ENCODE measurements around the gene GCK. TPM values are rescaled to one million over a fixed set of nuclear protein-coding genes. Genes with fewer than 3 reads are reported as not detected.

Gene GCK
- total RNA-seq, 1 donor, result 0.27 TPM

DNA sequence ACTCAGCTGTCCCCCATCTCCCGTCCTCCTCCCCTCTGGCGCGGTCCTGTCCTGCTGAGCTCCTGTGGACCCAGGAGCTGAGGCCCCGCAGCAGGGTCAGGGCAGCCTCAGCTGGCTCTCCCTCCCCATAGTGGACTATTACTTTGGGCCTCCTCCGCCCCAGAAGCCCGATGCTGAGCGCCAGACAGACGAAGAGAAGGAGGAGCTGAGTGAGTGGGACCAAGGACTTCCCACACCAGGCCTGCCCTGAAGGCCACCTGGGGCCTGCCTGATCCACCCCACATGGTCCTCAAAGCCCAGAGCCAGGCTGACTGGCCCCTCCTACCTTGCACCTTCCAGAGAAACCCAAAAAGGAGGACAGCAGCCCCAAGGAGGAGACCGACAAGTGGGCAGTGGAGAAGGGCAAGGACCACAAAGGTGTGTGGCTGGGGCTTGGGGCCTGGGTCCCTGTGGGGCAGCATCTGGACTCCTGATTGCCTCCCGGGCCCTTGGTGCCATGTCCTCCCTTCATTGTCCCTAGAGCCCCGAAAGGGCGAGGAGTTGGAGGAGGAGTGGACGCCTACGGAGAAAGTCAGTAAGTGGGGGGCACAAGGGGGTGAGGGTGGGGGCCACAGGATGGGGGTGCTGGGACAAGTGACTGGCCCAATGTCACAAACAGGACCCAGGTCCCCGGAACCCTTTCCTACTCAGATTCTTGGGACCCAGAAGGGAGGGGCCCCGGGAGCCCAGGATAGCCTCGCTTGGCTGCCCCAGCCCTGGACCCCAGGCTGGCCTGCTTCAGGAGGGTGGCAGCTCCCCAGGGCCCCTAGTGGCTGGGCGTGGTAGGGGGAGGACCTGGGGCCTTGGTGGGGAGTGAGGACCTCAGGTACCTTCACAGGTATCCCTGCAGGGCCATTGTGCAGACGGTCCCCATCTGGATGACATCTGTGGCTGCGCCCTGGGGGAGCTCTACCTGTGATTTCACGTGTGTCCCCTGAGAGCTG lies 80.2 kb downstream of the GCK start:
- no peak for DNase-seq (ENCODE audit: low read depth in 2 of 3, low spot score in 2 of 3)

DNA sequence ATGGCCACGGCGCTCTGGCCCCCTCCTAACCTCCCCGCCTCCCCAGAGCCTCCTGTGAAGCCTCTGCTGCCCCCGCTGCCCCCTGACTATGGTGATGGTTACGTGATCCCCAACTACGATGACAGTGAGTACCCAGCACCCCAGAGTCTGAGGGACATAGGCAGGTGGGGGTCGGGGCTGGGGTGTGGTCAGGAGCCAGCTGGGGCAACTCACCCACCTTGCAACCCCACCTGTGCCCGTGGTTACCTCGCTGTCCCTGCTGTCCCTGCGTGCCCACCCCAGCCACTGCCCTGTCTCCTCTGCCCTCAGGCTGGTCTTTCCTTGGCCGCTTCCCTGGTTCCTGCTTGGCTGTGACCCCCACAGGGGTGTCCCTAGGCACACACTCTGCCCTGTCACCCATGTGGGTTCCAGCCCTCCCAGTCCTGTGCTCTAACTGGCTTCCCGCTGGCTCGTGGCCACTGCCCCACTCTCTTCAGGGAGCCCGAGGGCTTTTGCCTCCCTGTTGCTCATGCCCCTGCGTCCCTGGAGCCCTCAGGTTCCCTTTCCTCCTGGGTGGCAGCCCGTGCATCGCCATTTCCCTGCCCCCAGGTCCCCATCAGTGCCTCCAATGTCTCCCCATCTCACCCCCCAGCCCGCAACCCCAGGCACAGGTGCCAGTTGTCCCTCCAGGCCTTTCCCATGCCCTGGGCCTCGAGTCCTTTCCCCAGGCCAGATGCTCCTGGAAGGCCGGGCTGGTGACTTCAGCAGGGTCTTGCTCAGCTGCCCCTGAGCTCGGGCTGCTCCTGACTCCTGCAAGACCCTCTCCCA lies 81.1 kb downstream of the GCK start:
- DNase-seq (ENCODE audit: low read depth in 2 of 3, low spot score in 2 of 3), result no peak

DNA sequence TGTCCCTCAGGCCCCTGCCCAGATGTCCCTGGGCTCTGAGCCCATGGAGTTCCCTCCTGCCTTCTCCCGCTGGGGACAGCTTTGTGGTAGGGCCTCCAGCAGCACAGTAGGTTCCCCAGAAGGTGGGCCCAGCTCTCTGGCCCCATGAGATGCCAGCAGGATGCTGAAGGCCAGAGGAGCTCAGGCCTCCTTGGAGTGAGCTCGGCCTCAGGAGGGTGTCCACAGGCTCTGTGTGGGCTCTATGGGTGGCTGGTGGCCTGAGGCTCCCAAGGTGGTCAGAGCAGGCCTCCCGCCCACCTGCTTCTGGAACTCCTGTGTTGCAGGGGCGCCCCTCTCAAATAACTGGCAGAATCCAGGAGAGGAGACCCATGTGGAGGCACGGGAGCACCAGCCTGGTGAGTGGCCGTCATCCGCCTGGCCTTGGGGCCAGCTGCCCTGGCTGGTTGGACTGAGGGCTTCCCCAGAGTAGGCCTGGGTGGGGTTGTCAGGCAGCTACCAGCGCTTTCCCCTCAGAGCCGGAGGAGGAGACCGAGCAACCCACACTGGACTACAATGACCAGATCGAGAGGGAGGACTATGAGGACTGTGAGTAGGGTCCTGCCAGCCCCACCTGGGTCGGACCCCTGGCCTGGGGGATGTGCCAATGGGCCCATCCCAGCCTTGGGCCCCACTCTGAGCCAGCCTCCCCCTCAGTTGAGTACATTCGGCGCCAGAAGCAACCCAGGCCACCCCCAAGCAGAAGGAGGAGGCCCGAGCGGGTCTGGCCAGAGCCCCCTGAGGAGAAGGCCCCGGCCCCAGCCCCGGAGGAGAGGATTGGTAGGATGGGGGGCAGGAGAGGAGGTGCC lies 81.9 kb downstream of the GCK start:
- DNase-seq (ENCODE audit: low read depth in 2 of 3, low spot score in 2 of 3), result no peak

DNA sequence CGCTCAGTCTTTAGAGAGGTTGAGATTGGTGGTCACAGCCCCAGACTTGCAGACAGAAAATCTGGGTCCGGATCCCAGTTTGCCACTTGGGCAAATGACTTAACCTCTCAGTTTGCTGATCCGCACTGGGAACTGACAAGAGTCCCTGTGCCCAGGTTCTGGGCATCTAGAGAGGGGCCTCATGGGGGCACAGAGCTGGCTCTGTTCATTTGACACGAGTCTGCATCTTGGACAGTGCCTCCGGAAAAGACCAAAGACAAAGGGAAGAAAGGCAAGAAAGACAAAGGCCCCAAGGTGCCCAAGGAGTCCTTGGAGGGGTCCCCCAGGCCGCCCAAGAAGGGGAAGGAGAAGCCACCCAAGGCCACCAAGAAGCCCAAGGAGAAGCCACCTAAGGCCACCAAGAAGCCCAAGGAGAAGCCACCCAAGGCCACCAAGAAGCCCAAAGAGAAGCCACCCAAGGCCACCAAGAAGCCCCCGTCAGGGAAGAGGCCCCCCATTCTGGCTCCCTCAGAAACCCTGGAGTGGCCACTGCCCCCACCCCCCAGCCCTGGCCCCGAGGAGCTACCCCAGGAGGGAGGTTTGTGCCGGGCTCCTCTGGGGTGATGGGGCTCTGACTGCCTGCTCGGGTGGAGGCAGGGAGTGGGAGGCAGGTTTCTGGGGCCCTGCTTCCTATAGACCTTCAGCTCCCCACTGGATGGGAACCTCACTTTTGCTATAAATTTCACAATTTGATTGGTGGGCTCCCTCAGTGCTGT lies 82.8 kb downstream of the GCK start:
- DNase-seq (ENCODE audit: low read depth in 2 of 3, low spot score in 2 of 3), result no peak

DNA sequence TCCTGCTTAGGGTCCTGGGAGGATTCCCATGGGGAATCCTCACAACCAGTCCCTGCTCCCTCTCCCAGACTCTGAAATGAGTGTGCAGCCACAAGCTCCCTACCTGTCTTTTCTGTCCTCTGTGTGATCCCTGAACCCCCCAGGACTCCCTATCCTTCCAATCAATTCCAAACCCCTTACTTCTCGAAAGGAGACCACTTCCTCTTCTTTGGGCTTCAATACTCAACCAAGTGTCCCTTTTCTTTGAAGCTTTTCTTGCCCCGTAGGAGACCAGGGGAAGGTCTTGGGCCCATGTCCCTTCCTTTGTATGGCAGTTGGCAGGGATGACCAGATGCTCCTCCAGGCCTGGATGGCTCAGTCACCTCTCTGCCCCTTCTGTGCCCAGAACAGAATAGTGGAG lies 83.4 kb downstream of the GCK start:
- no peak for DNase-seq (ENCODE audit: low read depth in 2 of 3, low spot score in 2 of 3)

DNA sequence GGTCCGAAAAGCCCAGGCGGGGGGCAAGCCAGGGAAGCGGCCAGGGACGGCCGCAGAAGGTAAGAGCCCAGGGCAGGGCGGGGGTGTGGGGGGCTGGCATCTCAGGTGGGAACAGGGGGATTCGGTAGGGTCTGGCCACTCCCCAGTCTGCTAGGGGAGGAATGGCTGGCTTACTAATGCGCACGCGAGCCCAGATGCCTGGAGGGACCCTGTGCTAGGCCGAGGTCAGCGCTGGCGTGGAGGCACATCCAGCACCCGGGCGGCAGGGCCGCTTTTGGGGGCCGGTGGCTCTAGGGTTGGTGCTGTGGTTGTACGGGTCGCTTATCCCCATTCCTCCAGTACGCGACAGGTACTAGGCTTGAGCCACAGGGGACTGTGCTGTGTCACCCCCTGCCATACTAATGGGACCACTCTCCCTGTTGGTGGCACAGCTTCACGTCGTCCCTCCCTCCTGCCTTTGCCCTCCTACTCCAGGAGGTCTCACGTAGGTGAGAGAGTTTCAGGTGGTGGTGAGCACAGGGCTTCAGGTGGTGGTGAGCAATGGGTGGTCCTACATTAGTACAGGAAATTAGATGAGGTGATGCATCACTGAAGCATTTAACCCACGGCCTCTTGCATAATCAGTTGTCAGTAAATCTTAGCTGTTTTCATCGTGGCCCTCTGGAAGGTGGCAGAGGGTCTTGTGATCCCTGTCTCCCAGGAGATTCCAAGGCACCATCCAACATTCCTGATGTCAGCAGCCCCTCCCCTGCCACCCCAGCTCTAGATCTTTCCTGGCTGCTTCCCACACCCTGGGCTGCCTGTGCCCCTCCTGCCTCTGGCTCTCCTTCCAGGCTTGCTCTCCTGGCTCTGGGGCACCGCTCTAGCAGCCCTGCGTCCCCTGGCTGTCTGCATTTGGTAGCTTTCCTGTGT lies 84.1 kb downstream of the GCK start:
- DNase-seq (ENCODE audit: low read depth in 2 of 3, low spot score in 2 of 3), result no peak

DNA sequence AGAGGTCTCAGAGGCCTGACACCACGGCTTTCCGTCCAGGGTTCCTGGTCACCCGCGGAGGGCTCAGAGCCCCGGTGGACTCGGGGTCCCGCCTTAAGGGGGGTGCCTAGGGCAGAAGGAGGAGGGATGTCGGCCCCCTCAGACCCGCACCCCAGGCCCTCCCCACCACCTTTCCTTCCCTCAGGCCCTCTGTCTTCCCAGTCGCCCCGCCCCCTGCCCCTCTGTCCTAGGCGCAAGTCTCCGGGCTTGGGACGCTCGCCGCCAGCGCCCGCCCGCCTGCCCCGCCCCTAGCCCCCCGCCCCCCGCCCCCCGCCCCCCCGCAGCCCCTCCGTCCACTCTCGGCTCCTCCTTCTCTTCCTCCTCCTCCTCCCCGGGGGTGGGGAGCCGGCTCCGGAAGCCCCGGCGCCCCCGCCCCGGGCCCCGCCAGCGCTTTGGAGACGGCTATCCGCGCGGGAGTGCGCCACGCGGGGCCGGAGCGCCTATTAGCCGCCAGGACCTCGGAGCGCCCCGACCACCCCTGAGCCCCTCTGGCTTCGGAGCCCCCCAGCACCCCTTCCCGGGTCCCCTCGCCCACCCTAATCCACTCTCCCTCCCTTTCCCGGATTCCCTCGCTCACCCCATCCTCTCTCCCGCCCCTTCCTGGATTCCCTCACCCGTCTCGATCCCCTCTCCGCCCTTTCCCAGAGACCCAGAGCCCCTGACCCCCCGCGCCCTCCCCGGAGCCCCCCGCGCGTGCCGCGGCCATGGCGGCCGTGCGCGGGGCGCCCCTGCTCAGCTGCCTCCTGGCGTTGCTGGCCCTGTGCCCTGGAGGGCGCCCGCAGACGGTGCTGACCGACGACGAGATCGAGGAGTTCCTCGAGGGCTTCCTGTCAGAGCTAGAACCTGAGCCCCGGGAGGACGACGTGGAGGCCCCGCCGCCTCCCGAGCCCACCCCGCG lies 85.0 kb downstream of the GCK start, which contains the start of gene AEBP1:
TSS of gene AEBP1 (plus strand) at position 423 of the 937 bp plus-strand sequence. CDS start at position 744, 321 bp downstream.
- DNase-seq (ENCODE audit: low read depth in 2 of 3, low spot score in 2 of 3), result peak in 2 of 3 donors; percentile 48 to 51

DNA sequence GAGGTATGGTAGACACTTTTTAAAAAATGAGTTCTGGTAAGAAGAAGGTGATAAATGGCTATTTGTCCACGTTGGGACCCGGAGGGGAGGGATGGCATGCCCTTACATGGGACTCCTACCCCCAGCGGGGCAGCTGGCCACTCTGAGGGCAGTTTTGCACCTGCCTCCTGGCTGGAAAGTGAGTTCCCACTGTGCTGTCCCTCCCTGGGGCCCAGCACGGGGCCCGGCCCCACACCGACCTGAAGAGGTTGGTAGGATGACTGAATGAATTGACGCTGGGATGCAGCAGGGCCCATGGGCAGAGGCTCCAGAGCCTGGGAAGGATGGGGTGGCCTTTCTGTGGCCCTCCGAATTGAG lies 85.7 kb downstream of the GCK start:
- DNase-seq (ENCODE audit: low read depth in 2 of 3, low spot score in 2 of 3), result no peak

DNA sequence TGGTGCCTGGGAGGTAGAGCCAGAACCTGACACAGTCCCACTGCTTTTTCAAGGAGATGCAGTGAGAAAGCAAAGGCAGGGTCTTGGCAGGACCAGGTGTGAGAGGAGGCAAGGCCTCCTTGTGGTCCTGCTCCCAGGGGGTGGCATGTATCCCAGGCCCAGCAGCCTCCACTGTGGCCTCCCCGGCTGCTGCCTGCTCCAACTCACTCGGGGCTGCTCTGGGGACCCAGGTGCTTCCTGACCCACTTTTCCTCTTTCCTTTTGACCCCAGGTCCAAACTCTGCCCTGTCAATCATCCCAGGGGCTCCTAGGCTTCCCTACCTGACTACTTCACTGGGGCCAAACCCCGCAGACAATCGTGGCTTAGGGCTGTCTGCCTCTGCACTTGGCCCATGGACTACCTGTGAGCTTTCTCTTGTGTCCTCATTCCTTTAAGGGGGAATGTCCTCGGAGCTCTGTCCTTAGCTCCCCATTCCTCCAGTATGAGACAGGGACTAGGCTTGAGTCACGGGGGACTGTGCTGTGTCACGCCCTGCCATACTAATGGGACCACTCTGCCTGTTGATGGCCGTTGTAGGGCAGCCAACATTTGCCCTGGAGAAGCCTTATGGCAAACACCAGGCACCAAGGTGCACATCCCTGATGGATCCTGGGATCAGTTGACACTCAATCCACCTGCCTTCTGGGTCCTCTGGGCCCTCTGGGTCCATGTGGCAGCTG lies 86.2 kb downstream of the GCK start:
- no peak for DNase-seq (ENCODE audit: low read depth in 2 of 3, low spot score in 2 of 3)

DNA sequence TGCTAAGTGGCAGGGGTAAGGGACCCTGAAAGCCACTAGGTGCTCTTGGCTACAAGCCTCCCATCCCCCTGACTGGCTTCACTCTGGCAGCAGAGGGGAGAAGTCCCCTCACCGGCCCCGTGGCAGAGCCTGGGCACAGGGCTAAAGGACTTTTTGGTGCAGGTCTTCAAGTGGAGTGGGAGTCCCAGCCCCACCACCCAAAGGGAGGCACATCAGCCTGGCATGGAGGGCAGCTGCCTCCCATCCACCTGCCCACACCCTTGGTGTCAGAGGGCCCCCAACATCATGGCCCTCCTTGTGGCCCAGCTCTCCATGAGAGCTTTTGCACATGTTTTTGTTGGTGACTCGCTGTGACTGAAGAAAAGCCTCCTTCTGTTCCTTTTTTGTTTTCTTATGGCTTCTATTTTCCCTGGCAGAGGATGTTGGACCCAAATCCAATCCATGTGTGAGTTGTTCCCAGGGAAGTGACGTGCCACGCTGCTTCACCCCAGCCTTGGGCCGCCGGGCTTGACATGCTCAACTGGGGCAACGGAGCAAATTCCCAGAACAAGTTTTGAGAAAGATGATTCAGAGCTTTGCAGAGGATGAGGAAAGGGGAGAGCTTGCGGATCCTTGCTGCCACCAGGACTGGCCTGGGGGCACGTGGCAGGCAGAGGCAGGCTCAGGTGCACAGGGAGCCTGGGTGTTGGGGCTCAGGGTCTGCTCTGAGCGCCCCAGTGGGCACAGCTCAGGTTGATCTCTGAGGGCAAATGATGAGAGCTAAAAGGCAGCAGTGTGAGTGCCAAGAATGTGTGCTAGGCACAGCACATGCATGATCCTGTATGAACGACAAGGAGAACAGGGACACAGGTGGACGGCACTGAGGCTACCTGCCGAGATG lies 87.0 kb downstream of the GCK start:
- DNase-seq (ENCODE audit: low read depth in 2 of 3, low spot score in 2 of 3), result no peak

DNA sequence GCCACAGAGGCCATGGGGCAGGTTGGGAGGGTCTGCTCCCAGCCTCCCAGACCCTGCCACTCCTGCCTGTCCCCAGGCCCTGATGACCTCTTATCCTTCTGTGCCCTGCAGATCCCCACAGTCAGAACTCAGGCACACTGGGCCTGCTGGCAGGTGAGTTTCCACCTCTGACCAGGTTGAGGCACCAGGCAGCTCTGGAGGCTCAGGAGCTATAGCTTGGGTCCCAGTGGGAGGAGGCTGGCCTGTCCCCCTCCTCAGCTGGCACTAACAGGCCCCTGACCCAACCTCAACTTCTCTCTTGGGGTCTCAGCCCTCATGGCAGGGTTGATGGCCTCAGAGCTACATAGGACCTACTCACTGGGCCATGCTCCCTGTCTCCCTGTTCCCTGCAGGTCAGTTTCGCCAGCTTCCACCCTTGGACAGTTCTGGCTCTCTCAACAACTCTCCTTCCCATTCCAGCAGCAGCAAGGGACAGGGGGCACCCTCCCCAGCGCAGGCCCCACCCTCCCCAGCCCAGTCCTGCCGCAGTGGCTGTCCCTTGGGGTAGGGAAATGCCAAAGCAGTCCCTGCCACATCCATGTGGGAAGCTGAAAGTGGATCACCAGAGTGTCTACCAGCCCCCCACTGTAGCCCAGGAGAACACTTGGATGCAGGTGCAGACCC lies 87.8 kb downstream of the GCK start:
- DNase-seq (ENCODE audit: low read depth in 2 of 3, low spot score in 2 of 3), result no peak

DNA sequence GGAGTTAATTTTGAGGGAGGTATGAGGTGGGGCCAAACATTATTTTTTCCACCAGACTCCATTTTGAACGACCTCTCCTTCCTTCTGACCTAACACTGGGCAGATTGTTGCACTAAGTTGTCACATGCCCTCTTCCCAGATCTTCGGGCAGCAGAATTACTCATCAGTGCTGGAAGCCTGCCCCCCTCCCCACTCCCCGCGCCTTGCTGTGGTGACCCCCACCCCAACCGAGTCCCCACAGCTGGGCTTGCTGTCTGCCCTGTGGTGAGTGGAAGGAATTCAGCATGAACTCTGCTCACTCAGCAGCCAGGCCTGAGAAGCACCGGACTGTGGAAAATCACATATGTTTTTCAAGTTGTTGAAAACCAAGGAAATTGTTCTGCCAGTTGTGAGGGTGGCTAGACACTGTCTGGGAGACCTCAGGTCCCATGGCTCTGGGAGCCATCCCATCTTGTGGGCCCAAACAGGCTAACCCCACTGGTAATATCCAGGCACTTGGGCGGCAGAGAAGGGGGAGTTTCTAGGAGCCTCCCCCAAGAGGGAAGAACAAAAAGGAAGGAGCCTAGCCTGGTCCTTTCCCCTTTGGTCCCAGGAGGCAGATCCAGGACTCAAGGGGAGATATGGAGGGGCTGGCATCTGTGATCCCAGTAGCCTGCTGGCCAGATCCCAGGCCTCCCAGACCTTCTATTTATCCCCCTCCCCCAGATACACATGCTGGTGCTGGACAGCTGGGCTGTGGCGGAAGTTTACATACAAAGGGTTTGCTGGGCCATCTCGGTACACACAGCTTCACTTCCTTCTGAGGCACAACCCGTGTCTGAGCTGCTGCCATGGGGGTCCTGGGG lies 88.6 kb downstream of the GCK start:
- no peak for DNase-seq (ENCODE audit: low read depth in 2 of 3, low spot score in 2 of 3)

DNA sequence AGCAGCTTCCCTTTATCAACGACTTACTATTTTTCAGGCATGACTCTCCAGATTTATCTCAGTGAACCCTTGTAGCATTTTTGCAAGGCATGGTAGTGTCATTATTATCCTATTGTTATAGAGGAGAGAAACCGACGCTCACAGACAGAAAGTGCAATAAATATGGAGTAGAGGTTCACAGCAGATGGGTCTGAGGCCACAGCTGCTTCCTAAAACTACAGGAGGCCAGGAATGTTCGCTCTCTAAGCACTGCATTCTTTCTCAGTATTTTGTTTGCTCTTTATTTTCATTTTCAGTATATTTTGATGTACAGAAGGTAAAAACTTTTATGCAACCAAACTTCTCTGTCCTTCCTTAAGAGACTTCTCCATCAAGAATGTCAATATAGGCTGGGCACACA lies 89.6 kb downstream of the GCK start:
- no peak for DNase-seq (ENCODE audit: low read depth in 2 of 3, low spot score in 2 of 3)

DNA sequence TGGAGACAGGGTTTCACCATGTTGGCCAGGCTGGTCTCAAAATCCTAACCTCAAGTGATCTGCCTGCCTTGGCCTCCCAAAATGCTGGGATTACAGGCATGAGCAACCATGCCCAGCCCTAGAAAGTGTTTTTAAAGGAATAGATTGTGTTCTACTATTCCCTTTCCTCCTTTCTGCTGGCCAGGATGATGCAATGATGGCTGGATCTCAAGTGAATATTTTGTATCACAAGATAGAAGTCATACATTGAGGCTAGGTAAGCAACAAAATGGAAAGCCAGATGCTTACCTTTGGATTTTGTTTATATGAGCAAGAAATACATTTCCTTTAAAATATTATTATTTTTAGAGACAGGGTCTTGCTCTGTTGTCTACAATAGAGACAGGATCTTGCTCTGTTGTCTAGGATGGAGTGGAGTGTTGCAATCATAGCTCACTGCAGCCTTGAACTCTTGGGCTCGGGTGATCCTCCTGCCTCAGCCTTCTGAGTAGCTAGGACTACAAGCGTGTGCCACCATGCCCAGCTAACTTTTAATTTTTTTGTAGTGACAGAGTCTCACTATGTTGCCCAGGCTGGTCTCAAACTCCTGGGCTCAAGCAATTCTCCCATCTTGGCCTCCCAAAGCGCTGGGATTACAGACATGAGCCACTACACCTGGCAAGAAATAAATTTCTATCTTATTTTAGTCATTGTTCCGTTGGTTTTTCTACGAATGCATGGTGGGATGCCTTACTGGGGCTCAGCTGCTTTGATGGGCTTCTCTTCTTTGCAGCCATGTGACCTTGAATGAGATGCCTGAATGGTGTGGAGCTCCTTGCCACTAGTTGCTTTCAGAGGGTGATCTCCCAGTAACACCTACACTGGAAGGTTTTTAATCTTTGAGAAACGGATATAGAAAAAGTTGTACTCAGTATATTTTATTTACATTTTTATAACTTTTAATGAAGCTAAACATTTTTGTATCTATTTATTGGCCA lies 90.9 kb downstream of the GCK start:
- DNase-seq (ENCODE audit: low read depth in 2 of 3, low spot score in 2 of 3), result no peak
